ENCODE measurements around the gene SARS1. TPM values are rescaled to one million over a fixed set of nuclear protein-coding genes. Genes with fewer than 3 reads are reported as not detected.

The SARS1 gene
- total and polyA plus RNA-seq, 2 of the 8 experiments (the other 6 are each of a cell fraction or from before 2014, with no cell fraction given): 83.1 to 146 TPM

DNA sequence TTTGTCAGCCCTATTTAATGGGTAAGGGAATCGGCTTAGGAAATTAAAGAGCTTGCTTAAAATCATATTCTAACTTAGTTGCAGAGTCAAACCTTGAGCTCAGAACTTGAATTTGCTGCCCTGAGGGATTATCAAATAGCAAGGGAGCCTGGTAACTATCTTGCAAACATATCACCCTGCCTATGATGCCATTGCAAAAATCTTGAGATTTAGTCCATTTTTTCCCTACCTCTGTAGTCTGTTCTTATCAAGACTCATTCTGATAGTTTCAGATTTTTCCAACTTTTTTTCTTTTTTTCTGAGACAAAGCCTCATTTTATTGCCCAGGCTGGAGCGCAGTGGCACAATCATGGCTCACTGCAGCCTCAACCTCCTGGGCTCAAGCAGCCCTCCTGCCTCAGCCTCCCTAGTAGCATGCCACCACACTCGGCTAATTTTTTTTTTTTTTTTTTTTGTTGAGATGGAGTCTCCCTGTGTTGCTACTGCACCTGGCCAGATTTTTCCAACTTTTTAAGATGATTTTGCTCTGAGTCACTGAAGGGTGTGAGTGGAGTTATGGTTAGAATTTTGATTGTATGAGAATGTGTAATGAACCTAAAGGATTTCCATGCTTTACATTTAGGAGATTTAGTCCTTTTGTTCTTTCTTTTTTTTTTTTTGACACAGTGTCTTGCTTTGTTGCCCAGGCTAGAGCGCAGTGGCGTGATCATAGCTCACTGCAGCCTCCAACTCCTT, 12.2 kb downstream of the SARS1 start (continued):
- no peak for TF ChIP-seq SAP30 (IDR thresholded peaks at IDR 0.05; ENCODE audit: insufficient read depth, insufficient replicate concordance, low read length)
- TF ChIP-seq CHD1 (IDR thresholded peaks at IDR 0.05; ENCODE audit: low read depth, low read length): no peak
- no peak for TF ChIP-seq BRCA1 (IDR thresholded peaks at IDR 0.05; ENCODE audit: low read depth, low read length)
- no peak for TF ChIP-seq EZH2 (IDR thresholded peaks at IDR 0.05; ENCODE audit: low read depth, low read length, severe bottlenecking)
- TF ChIP-seq CTBP2 (IDR thresholded peaks at IDR 0.05; ENCODE audit: borderline replicate concordance, insufficient read depth, insufficient read length, low read length): no peak
- TF ChIP-seq RFX5 (IDR thresholded peaks at IDR 0.05; ENCODE audit: borderline replicate concordance, low read depth, low read length): no peak
